Frontal cortex (tissue), 4 donors: ENCODE results near the gene ZNF695. TPM values are rescaled to one million over a fixed set of nuclear protein-coding genes. Genes with fewer than 3 reads are reported as not detected.
A peak's percentile ranks its signal among the peaks of the same experiment; 100 is the strongest.
"Not testable (repeated sequence)": the region's sequence is repeated elsewhere in the genome, so short reads cannot be mapped to it uniquely, and the experiment has no call there.

Source experiments
- DNase-seq, 2 donors: peaks; one replicate each; pipeline ENCODE4 v3.0.0; 2012; ENCODE audit warnings: low spot score in 2 of 2
- FAIRE-seq: peaks from 2 replicates; lab custom pipeline; 2012; peaks lifted over from hg19 to GRCh38; lab: Jason Lieb, UNC
- total RNA-seq: library from RNA; depleted of rRNA; stranded (reverse); fragments of >200 nt; gene quantifications from one replicate; pipeline ENCODE4 v1.2.3, GENCODE V29; 2014
- donor health status: control.
- donor health status: control.
- donor health status: control.

Gene ZNF695
- 6.1 TPM for total RNA-seq

DNA sequence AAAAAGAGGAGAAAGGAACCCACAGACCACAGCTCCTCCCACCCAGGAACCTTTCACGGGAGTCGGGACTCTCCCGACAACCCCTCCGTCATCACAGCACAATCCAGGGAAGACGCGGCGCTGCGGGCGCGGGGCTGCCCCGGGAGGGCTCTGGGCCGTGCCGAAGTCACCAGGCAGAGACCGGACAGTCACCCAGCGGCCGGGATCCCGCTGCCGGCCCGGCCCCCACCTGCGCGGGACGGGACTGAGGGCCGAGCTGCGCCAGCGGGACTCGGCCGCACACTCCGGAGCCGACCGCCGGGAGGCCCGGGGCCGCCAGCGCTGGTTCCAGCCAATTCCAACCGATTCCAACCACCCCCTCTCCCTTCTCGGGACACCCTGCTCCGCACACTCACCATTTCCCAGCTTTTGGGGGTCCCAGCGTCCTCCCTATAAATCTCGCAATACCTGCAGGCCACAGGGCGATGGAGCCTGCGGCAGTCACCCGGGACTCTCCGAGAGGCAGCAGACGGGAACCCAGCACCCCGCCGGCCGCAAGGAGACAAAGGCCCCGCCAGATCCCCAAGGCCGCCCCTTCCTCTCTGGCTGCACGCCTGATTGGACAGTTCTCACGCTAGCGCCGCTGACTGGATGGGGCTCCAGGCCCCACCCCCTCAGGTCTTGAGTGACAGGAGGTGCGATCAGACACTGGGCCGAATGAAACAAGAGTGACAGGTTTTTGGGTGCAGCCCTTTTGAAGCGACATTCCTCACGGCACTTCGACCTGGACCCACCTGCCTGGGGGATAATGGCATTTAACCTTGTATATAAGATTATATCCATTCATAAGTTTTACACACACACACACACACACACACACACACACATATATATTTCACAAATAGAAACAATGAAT, at the start of gene ZNF695:
Gene ZNF695, minus strand, starts transcription at position 547 of the 895 bp plus-strand sequence. Its CDS starts 149 bp downstream, at position 398.
- peak; percentile 59 to 78 for DNase-seq
- FAIRE-seq, result no peak

DNA sequence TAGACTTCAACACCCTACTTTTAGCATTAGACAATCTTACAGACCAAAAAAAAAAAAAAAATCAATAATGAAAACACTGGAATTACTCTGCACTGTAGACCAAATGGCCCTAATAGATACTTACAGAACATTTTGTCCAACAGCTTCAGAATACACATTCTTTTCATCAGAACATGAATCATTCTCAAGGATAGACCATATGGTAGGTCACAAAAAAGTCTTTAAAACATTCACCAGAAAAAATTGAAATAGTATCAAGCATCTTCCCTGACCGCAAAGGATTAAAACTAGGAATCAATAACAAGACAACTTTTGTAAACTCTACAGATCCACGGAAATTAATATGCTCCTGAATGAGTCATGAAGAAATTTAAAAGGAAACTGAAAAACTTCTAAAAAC, 48.2 kb upstream of the ZNF695 start:
- DNase-seq (no peak), FAIRE-seq (no peak)

DNA sequence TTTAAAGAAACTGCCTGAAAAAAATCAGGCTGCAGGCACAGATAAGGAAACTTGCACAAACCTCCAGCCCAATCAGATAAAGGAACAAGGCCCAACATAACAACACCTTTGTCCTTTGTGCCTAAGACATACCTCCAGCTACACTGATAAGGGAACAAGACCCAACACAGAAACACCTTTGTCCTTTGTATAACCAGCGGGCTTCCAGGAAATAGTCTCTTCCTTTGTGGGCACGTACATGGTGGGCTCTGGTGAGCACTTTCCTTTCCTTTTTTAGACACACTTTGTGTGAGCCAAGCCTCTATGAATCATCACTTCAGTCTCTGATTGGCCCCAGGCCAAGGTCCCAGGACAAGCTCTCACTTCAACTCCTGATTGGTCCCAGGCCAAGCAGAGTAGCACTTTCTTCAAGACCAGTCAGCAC, 47.1 kb upstream of the ZNF695 start:
- FAIRE-seq (no peak), DNase-seq (no peak)

DNA sequence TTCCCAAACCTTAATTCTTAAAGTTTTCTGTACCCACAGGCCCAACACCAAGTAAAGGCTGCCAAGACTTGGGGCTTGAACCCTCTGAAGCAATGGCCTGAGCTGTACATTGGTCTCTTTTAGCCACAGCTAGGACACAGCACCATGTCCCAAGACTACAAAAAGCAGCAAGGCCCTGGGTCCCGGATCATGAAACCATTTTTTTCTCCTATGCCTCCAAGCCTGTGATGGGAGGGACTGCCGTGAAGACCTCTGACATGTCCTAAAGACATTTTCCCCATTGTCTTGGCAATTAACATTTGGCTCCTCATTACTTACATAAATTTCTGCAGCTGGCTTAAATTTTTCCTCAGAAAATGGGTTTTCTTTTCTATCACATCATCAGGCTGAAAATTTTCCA, 39.8 kb upstream of the ZNF695 start:
- FAIRE-seq, result no peak
- no peak for DNase-seq

DNA sequence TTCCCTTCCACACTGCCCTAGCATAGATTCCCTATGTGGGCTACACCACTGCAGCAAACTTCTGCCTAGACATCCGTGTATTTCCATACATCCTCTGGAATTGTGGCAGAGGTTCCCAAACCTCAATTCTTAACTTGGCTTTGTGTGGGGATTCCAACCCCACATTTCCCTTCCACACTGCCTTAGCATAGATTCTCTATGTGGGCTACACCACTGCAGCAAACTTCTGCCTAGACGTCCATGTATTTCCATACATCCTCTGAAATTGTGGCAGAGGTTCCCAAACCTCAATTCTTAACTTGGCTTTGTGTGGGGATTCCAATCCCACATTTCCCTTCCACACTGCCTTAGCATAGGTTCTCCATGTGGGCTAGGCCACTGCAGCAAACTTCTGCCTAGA, 39.4 kb upstream of the ZNF695 start:
- DNase-seq (no peak), FAIRE-seq (no peak)

DNA sequence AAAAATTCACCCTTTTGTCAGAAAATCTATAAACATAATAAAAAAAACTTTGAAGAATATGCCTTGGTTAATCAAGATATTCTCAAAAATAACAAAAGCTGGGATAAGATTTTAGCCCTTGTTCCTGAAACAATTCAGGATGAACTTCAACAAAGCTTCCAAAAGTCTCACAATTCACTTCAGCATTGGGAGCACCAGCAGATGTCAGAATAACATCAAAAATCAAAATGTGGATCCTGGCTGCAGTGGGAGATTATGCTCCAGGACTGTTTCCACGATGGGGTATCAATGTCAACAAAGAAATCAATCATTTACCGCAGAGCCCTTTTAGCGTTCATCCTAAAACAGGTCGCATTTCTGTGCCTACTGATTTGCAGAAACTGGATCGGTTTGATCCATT, 35.5 kb upstream of the ZNF695 start:
- DNase-seq, result no peak
- FAIRE-seq, result no peak

DNA sequence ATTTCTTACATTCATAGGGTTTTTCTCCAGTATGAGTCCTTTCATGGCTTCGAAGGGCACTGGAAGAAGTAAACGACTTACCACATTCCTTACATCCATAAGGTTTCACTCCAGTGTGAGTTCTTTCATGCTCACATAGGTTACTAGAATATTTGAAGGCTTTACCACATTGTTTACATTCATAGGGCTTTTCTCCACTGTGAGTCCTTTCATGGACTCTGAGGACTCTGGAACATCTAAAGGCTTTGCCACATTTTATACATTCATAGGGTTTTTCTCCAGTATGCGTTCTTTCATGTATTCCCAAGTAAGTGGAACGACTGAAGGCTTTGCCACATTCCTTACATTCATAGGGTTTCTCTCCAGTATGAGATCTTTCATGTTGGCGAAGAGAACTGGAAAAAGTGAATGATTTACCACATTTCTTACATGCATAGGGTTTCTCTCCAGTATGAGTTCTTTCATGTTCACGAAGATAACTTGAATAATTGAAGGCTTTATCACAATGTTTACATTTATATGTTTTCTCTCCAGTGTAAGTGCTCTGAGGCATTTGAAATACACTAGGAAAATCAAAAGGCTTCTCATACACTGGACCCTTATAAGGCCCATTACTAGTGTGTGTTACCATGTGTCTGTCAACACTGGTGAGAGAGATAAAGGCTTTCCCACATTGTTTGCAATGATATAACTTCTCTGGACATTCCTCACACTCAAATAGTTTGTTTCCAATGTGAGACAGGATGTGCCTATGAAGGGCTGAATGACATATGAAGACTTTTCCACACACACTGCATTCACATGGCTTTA, 29.9 kb upstream of the ZNF695 start:
- FAIRE-seq (no peak), DNase-seq (no peak)

DNA sequence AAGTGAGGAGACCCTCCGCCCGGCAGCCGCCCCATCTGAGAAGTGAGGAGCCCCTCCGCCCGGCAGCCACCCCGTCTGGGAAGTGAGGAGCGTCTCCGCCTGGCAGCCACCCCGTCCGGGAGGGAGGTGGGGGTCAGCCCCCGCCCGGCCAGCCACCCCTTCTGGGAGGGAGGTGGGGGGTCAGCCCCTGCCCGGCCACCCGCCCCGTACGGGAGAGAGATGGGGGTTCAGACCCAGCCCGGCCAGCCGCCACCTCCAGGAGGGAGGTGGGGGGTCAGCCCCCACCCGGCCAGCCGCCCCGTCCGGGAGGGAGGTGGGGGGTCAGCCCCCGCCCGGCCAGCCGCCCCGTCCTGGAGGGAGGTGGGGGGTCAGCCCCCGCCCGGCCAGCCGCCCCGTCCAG, 24.4 kb upstream of the ZNF695 start:
- not testable (repeated sequence) for FAIRE-seq, DNase-seq

DNA sequence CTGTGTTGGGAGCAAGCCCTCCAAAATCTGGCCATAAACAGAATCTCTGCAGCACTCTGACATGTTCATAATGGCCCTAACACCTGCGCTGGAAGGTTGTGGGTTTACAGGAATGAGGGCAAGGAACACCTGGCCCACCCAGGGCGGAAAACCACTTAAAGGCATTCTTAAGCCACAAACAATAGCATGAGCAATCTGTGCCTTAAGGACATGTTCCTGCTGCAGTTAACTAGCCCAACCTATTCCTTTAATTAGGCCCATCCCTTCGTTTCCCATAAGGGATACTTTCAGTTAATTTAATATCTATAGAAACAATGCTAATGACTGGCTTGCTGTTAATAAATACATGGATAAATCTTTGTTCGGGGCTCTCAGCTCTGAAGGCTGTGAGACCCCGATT, 16.8 kb upstream of the ZNF695 start:
- not testable (repeated sequence) for FAIRE-seq

DNA sequence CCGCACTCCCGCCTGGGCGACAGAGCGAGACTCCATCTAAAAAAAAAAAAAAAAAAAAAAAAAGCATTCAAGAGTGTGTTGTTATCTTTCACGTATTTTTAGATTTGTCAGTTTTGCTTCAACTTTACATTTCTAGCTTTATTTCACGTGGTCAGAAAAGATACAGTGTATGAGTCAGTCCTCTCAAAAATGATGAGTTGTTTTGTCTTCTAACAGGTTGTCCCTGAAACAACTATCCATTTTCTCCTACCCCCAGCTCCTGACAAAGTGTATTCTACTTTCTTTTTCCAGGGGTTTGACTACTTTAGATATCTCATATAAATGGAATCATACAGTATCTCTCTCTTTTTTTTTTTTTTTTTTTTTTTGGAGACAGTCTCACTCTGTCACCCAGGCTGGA, 5.5 kb upstream of the ZNF695 start:
- FAIRE-seq (no peak), DNase-seq (no peak)

More for the DNA sequence above, 16.8 kb upstream of the ZNF695 start:
- not testable (repeated sequence) for DNase-seq

DNA sequence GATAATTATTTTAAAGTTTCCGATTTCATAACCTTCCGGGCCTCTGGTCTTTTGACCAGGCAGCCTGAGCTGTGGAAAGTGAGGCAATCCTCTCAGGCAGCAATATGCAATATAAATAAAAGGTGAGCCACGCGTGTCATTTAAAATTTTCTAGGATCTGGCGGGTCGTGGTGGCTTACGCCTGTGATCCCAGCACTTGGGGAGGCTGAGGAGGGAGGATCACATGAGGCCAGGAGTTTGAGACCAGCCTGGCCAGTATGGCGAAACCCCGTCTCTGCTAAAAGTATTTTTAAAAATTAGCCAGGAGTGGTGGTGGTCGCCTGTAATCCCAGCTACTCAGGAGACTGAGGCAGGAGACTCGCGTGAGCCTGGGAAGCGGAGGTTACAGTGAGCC, 546 bp upstream of the ZNF695 start:
- DNase-seq (no peak), FAIRE-seq (no peak)

DNA sequence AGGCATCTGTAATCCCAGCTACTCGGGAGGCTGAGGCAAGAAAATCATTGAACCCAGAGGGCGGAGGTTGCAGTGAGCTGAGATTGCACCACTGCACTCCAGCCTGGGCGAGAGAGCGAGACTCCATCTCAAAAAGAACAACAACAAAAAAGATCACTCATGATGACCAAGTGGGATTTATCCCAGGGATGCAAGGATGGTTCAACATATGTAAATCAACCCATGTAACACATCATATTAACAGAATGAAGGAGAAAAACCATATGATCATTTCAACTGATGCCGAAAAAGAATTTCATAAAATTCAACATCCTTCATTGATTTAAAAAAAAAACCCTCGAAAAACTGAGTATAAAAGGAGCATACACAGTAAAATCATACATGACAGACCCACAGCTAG, 3.8 kb downstream of the ZNF695 start:
- not testable (repeated sequence) for FAIRE-seq

DNA sequence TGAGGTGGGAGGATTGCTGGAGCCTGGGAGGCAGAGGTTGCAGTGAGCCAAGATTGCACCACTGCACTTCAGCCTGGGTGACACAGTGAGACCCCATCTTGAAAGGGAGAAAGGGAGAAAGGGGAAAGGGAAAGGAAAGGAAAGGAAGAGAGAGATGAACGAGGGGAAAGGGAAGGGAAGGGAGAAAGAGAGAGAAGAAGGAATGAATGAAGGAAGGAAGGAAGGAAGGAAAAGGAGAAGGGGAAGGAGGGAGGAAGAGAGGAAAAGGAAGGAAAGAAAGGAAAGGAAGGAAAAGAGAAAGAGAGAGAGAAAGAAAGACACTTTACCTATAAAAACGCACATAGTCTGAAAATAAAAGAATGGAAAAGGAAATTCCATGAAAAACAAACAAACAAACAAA, 18.0 kb downstream of the ZNF695 start:
- no peak for FAIRE-seq
- no peak for DNase-seq

More for the DNA sequence above, 3.8 kb downstream of the ZNF695 start:
- not testable (repeated sequence) for DNase-seq

DNA sequence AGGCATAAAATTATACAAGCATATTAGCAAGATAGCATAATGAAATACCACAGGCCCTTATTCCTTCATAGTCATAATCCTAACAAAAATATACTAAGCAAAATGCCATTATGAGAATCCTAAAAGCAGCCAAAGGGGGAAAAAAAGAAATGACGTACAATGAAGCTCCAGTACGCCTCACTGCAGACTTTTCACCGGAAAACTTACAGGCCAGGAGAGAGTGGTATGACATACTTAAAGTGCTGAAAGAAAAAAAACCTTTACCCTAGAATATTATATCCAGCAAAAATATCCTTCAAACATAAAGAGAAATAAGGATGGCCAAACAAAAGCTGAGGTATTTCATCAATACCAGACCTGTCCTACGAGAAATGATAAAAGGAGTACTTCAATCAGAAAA, 19.5 kb downstream of the ZNF695 start:
- DNase-seq (no peak), FAIRE-seq (no peak)

DNA sequence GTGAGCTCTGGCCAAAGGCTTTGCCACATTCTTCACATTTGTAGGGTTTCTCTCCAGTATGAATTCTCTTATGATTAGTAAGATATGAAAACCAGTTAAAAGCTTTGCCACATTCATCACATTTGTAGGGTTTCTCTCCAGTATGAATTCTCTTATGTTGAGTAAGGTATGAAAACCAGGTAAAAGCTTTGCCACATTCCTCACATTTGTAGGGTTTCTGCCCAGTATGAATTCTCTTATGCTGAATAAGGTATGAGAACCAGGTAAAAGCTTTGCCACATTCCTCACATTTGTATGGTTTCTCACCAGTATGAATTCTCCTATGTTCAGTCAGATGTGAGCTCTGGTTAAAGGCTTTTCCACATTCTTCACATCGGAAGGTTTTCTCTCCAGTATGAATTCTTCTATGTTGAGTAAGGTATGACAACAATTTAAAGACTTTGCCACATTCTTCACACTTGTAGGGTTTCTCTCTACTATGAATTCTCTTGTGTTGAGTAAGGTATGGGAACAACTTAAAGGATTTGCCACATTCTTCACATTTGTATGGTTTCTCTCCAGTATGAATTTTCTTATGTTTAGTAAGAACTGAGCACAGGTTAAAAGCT, 20.7 kb downstream of the ZNF695 start:
- FAIRE-seq, result no peak

DNA sequence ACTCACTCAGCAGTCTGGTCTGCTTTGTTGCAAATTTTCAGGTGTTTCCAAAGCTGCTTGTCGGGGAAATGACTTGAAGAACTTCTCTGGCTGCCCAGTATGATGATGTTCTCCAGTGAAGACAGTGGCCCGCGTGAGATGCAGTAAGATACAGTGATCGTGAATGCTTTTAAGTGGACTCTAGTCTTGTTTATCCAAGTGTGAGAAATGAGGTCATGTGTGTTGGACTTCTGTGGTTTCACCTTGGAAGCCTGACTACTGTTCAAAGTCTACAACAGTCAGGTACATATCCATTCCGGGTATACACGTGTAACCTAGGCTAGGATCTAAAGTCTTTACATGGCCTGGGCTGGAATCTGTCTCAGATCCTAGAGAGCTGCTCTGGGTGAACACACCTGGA, 29.1 kb downstream of the ZNF695 start:
- FAIRE-seq (no peak), DNase-seq (no peak)

More for the DNA sequence above, 20.7 kb downstream of the ZNF695 start:
- DNase-seq, result no peak

DNA sequence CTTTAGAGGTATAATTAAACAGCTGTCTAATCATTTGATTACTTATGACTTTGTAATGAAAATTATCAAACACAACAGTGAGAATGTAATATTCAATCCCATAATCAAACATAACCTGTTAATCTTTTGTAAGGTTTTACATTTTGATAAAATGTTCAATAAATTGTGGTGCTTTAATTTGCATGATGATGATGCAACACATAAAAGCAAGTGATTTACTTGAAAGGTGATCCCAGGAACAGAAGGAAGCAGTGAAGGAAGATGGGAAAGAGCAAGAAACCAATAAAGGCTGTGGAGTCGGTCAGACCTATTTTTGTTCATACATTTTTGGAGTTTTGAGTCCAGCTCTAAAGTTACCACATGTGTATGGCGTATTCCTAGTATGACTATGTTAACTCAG, 29.6 kb downstream of the ZNF695 start:
- no peak for FAIRE-seq
- DNase-seq, result no peak

DNA sequence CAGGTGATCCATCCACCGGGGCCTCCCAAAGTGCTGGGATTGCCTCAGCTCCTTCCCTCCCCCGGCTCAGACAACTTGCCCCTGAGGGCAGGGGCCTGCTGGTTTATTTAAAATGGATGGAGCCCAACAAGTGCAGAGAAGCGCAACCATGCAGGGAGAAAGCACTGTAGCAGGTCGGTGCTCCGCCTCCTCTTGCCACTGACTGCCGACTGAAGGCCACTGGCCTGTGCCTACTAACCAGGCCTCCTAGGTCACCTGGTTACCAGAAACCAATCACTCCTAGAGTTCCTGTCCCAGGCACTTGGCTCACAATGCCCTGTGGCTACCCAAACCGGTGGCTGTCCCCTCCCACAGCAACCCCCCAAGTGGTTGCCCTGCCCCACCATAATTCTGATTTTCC, 35.9 kb downstream of the ZNF695 start:
- no peak for DNase-seq
- no peak for FAIRE-seq

DNA sequence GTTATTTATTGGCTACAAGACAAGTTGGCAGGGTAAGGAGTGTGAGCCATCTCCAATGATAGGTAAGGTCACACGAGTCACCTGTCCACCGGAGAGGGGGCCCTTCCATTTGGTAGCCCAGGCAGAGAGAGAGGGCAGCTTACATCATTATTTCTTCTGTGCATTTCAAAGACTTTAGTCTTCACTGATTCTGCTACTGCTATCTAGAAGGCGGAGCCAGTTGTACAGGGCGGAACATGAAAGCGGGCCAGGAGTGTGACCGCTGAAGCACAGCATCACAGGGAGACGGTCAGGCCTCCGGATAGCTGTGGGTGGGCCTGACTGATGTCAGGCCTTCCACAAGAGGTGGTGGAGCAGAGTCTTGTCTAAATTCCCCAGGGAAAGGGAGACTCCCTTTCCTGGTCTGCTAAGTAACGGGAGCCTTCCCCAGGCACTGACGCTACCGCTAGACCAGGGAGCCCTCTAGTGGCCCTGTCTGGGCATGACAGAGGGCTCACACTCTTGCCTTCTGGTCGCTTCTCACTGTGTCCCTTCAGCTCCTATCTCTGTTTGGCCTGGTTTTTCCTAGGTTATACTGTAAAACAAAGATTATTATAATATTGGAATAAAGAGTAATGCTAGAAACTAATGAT, 36.7 kb downstream of the ZNF695 start:
- no peak for FAIRE-seq
- no peak for DNase-seq

DNA sequence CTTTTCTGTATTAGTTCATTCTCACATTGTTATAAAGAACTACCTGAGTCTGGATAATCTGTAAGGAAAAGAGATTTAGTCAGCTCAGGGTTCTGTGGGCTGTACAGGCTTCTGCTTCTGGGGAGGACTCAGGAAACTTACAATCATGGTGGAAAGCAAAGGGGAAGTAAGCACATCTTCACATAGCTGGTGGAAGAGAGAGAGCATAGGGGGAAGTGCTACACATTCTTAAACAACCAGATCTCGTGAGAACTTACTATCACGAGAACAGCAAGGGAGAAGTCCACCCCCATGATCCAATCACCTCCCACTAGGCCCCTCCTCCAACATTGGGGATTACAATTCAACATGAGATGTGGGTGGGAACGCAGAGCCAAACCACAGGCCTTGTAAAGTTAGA, 38.2 kb downstream of the ZNF695 start:
- no peak for DNase-seq
- FAIRE-seq, result no peak
